Measurements from ENCODE around the gene CNKSR2. TPM values are rescaled to one million over a fixed set of nuclear protein-coding genes. Genes with fewer than 3 reads are reported as not detected.

Gene CNKSR2
- total RNA-seq, 1 experiment from 2014 or later: not detected

DNA sequence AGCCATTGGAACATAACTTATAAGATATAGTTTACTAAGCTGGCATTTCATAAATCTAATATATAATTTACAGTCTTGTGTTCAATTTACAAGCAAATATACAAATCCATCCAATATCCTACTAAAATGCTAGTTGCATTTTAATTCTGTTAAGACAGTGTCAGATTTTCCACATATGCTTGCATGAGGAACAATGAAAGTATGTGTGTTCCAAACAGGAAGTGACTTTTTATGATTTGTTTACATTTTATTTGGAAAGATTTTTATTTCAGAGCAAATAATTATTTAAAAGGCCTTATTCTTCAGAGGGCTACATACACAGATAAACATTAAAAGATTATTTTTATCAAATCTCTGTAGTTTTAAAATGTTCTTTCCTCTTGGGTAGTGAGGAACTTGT, 153.9 kb downstream of the CNKSR2 start:
- ATAC-seq (no peak), DNase-seq (ENCODE audit: low read depth, low spot score) (no peak)
- no TSS peak for BruUV-seq (replicated peaks)
- ChIA-PET POLR2A (no interaction called here), RAD21 (ENCODE audit: low non-redundant PET in 1 of 2, low total read pairs in 2 of 2, uncharacterized antibody in 2 of 2, unreplicated experiment in 2 of 2) (no interaction called here), CTCF (no interaction called here)
- no peaks in the 10 kb centered on the region for H3K36me3 ChIP-seq (ENCODE audit: control insufficient read depth in 1 of 2, insufficient read depth in 2 of 2, low read length in 2 of 2)
- H4K20me1 ChIP-seq (ENCODE audit: insufficient read depth): no peaks in the 10 kb centered on the region
- H3K27ac ChIP-seq (ENCODE audit: low read depth, low read length): no peak overlapping the region
- H3K9me3 ChIP-seq (ENCODE audit: control insufficient read depth in 1 of 2, insufficient read depth in 1 of 2, low read depth in 1 of 2, low read length in 2 of 2): no peaks in the 10 kb centered on the region
- no peaks in the 10 kb centered on the region; the same call in 1 of the 2 replicates for H3K27me3 ChIP-seq (ENCODE audit: insufficient read depth, low read length)
- no peaks in the 10 kb centered on the region for H3K9me2 ChIP-seq (ENCODE audit: insufficient read depth)
- H3K9ac ChIP-seq (ENCODE audit: low read length): no peak overlapping the region
- no peak overlapping the region for H3K4me3 ChIP-seq (replicated peaks in 1 of 2; ENCODE audit: low read depth in 1 of 2, low read length in 2 of 2)
- H3K4me2 ChIP-seq (ENCODE audit: low read length): no peak overlapping the region
- no peaks in the 10 kb centered on the region for H3K4me1 ChIP-seq (ENCODE audit: control insufficient read depth in 1 of 2, insufficient read depth in 2 of 2, low read length in 2 of 2)
- intact Hi-C loops (cut with micrococcal nuclease): no loop called here
- no peaks in the 10 kb centered on the region for H3K79me2 ChIP-seq (ENCODE audit: insufficient read depth, low read length)
- TF ChIP-seq POLR2AphosphoS5 (IDR thresholded peaks at IDR 0.05; ENCODE audit: low read depth, low read length) (no peak), CEBPB (IDR thresholded peaks at IDR 0.05; ENCODE audit: low read depth) (no peak), ZNF274 (IDR thresholded peaks at IDR 0.05; ENCODE audit: low read depth, low read length) (no peak), SRF (IDR thresholded peaks at IDR 0.05; ENCODE audit: low read depth) (no peak), CBX3 (IDR thresholded peaks at IDR 0.05; ENCODE audit: low read depth) (no peak), POLR2A (IDR thresholded peaks at IDR 0.05; ENCODE audit: borderline replicate concordance, extremely low read depth, insufficient read depth, insufficient read length) (no peak)
- TF ChIP-seq, protein P1, sequence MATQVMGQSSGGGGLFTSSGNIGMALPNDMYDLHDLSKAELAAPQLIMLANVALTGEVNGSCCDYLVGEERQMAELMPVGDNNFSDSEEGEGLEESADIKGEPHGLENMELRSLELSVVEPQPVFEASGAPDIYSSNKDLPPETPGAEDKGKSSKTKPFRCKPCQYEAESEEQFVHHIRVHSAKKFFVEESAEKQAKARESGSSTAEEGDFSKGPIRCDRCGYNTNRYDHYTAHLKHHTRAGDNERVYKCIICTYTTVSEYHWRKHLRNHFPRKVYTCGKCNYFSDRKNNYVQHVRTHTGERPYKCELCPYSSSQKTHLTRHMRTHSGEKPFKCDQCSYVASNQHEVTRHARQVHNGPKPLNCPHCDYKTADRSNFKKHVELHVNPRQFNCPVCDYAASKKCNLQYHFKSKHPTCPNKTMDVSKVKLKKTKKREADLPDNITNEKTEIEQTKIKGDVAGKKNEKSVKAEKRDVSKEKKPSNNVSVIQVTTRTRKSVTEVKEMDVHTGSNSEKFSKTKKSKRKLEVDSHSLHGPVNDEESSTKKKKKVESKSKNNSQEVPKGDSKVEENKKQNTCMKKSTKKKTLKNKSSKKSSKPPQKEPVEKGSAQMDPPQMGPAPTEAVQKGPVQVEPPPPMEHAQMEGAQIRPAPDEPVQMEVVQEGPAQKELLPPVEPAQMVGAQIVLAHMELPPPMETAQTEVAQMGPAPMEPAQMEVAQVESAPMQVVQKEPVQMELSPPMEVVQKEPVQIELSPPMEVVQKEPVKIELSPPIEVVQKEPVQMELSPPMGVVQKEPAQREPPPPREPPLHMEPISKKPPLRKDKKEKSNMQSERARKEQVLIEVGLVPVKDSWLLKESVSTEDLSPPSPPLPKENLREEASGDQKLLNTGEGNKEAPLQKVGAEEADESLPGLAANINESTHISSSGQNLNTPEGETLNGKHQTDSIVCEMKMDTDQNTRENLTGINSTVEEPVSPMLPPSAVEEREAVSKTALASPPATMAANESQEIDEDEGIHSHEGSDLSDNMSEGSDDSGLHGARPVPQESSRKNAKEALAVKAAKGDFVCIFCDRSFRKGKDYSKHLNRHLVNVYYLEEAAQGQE (IDR thresholded peaks at IDR 0.05; ENCODE audit: low read depth): no peak
- TF ChIP-seq, protein P2, sequence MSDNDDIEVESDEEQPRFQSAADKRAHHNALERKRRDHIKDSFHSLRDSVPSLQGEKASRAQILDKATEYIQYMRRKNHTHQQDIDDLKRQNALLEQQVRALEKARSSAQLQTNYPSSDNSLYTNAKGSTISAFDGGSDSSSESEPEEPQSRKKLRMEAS (IDR thresholded peaks at IDR 0.05): no peak
- H2AFZ ChIP-seq (ENCODE audit: low read depth, low read length, poor library complexity, severe bottlenecking): no peak overlapping the region

Measured in HCT116 (cell line).